ENCODE measurements around the gene TRIM58.

Gene TRIM58

GRCh38 chr1:247895976-247896375 lies 39.0 kb downstream of the TRIM58 start:
- no peak for TF ChIP-seq POLR2AphosphoS5 (IDR thresholded peaks at IDR 0.05; ENCODE audit: low read depth, low read length)

GRCh38 chr1:247904122-247904521 lies 47.1 kb downstream of the TRIM58 start:
- TF ChIP-seq POLR2AphosphoS5 (IDR thresholded peaks at IDR 0.05; ENCODE audit: low read depth, low read length) = no peak
- no peak for TF ChIP-seq TAF1 (IDR thresholded peaks at IDR 0.05; ENCODE audit: borderline replicate concordance, insufficient read depth, low read length)
- TF ChIP-seq SIN3A (IDR thresholded peaks at IDR 0.05; ENCODE audit: borderline replicate concordance, insufficient read depth, low read length) = no peak
- no peak for TF ChIP-seq FOXP2 (optimal IDR thresholded peaks at IDR 0.05; ENCODE audit: borderline replicate concordance, extremely low read depth, extremely low read length, insufficient read depth)
- TF ChIP-seq REST (IDR thresholded peaks at IDR 0.05; ENCODE audit: insufficient read depth in 1 of 2, low read depth in 2 of 2, low read length in 2 of 2) = no peak

- TF ChIP-seq TAF1 (IDR thresholded peaks at IDR 0.05; ENCODE audit: borderline replicate concordance, insufficient read depth, low read length) (no peak), REST (IDR thresholded peaks at IDR 0.05; ENCODE audit: insufficient read depth in 1 of 2, low read depth in 2 of 2, low read length in 2 of 2) (no peak), FOXP2 (optimal IDR thresholded peaks at IDR 0.05; ENCODE audit: borderline replicate concordance, extremely low read depth, extremely low read length, insufficient read depth) (no peak), POLR2AphosphoS5 (IDR thresholded peaks at IDR 0.05; ENCODE audit: low read depth, low read length) (no peak), SIN3A (IDR thresholded peaks at IDR 0.05; ENCODE audit: borderline replicate concordance, insufficient read depth, low read length) (no peak)
These were observed 48.2 kb downstream of the TRIM58 start for GRCh38 chr1:247905181-247905580.

- TF ChIP-seq FOXP2 (optimal IDR thresholded peaks at IDR 0.05; ENCODE audit: borderline replicate concordance, extremely low read depth, extremely low read length, insufficient read depth) (no peak), TAF1 (IDR thresholded peaks at IDR 0.05; ENCODE audit: borderline replicate concordance, insufficient read depth, low read length) (no peak), REST (IDR thresholded peaks at IDR 0.05; ENCODE audit: insufficient read depth in 1 of 2, low read depth in 2 of 2, low read length in 2 of 2) (no peak), SIN3A (IDR thresholded peaks at IDR 0.05; ENCODE audit: borderline replicate concordance, insufficient read depth, low read length) (no peak), POLR2AphosphoS5 (IDR thresholded peaks at IDR 0.05; ENCODE audit: low read depth, low read length) (no peak)
These were observed 49.0 kb downstream of the TRIM58 start for GRCh38 chr1:247905910-247906503.

GRCh38 chr1:247906504-247907047 lies 49.6 kb downstream of the TRIM58 start:
- TF ChIP-seq REST (IDR thresholded peaks at IDR 0.05; ENCODE audit: insufficient read depth in 1 of 2, low read depth in 2 of 2, low read length in 2 of 2) (no peak), SIN3A (IDR thresholded peaks at IDR 0.05; ENCODE audit: borderline replicate concordance, insufficient read depth, low read length) (no peak)

Measured in PFSK-1 (cell line).